Activated CD8-positive, alpha-beta T cell treated with anti-CD3 and anti-CD28 coated beads for 36 hours (primary cell): ENCODE data around the gene TOX3. TPM values are rescaled to one million over a fixed set of nuclear protein-coding genes. Genes with fewer than 3 reads are reported as not detected.

Source experiments
- ATAC-seq: fragments of 200-7000 bp; cut with Tn5 transposase; one replicate; pipeline ENCODE4 v1.10.0; 2021; ENCODE audit warnings: mild to moderate bottlenecking, moderate library complexity
- CTCF ChIA-PET: fragments of 350-600 bp; sonication (Branson Sonifier 250); formaldehyde crosslinking; loops from one replicate; lab custom pipeline; 2021; ENCODE audit warnings: antibody characterized with exemption; lab: Charles Lee
- POLR2A ChIA-PET: fragments of 350-600 bp; sonication (Branson Sonifier 250); formaldehyde crosslinking; loops from one replicate; lab custom pipeline; 2021; ENCODE audit warnings: antibody characterized with exemption; lab: Charles Lee
- DNase-seq: peaks from one replicate; pipeline ENCODE4 v3.0.0-alpha.2; 2020
- H3K27ac Mint-ChIP-seq: one replicate; pipeline ENCODE4 v1.8.0; 2021; ENCODE audit warnings: mild to moderate bottlenecking, mixed read lengths
- H3K27me3 Mint-ChIP-seq: one replicate; pipeline ENCODE4 v1.8.0; 2021; ENCODE audit warnings: mixed read lengths
- H3K36me3 Mint-ChIP-seq: one replicate; pipeline ENCODE4 v1.8.0; 2021; ENCODE audit warnings: low read depth, mixed read lengths
- H3K4me1 Mint-ChIP-seq: one replicate; pipeline ENCODE4 v1.8.0; 2021; ENCODE audit warnings: low read depth, mixed read lengths
- H3K4me3 Mint-ChIP-seq: one replicate; pipeline ENCODE4 v1.8.0; 2021; ENCODE audit warnings: mild to moderate bottlenecking, moderate library complexity, mixed read lengths
- H3K9me3 Mint-ChIP-seq: one replicate; pipeline ENCODE4 v1.8.0; 2021; ENCODE audit warnings: mixed read lengths
- CTCF ChIP-seq: fragments of 200-600 bp; IDR thresholded peaks from one replicate; pipeline ENCODE4 v1.8.0; 2022; ENCODE audit warnings: antibody characterized with exemption, mild to moderate bottlenecking
- intact Hi-C: fragments of 100-400 bp; cut with micrococcal nuclease; formaldehyde crosslinking; loops from one replicate; pipeline ENCODE4 v1.10.0; 2022
- total RNA-seq, 2 experiments: library from RNA; stranded (reverse); gene quantifications; one replicate each; pipeline ENCODE4 v1.2.3, GENCODE V29; 2021

The TOX3 gene
- total RNA-seq, 2 experiments from 2014 or later, result not detected

- ATAC-seq (no peak), DNase-seq (no peak)
- intact Hi-C loops, result no loop called here
- H3K4me1 Mint-ChIP-seq, result no peaks in the 10 kb centered on the region
- no peak for TF ChIP-seq CTCF
- no peak overlapping the region for H3K4me3 Mint-ChIP-seq
- no peaks in the 10 kb centered on the region for H3K9me3 Mint-ChIP-seq
- no peaks in the 10 kb centered on the region for H3K27me3 Mint-ChIP-seq
- H3K27ac Mint-ChIP-seq, result no peak overlapping the region
- ChIA-PET CTCF (no interaction called here), POLR2A (no interaction called here)
- H3K36me3 Mint-ChIP-seq, result no peaks in the 10 kb centered on the region
Observed at GRCh38 chr16:52496051-52496876, 50.7 kb downstream of the TOX3 start.

- Mint-ChIP-seq H3K27me3 (no peaks in the 10 kb centered on the region), H3K4me1 (no peaks in the 10 kb centered on the region), H3K9me3 (peaks cover 2% of the 10 kb centered on the region), H3K4me3 (no peak overlapping the region), H3K27ac (no peak overlapping the region), H3K36me3 (no peaks in the 10 kb centered on the region)
- DNase-seq (no peak), ATAC-seq (no peak)
- no peak for TF ChIP-seq CTCF
- intact Hi-C loops, result no loop called here
- ChIA-PET POLR2A (no interaction called here), CTCF (no interaction called here)
Observed at GRCh38 chr16:52494621-52495020, 52.3 kb downstream of the TOX3 start.

- peaks cover 2% of the 10 kb centered on the region for H3K9me3 Mint-ChIP-seq
- no peaks in the 10 kb centered on the region for H3K36me3 Mint-ChIP-seq
- H3K27ac Mint-ChIP-seq, result no peak overlapping the region
- H3K4me3 Mint-ChIP-seq, result no peak overlapping the region
- ATAC-seq, result no peak
- ChIA-PET CTCF (no interaction called here), POLR2A (no interaction called here)
- H3K4me1 Mint-ChIP-seq, result no peaks in the 10 kb centered on the region
- intact Hi-C loops, result no loop called here
- H3K27me3 Mint-ChIP-seq, result no peaks in the 10 kb centered on the region
- no peak for DNase-seq
- no peak for TF ChIP-seq CTCF
Observed at GRCh38 chr16:52494145-52494544, 52.8 kb downstream of the TOX3 start.

- CTCF ChIA-PET, result interaction anchor here (0.6 kb wide), 1 partner anchor 1659 kb away, joined by 3 read pairs; no protein-coding TSS in a partner anchor
- POLR2A ChIA-PET, result no interaction called here
- no peak for TF ChIP-seq CTCF
- intact Hi-C loops, result no loop called here
- ATAC-seq, result no peak
- DNase-seq, result no peak
- Mint-ChIP-seq H3K4me3 (no peak overlapping the region), H3K4me1 (no peaks in the 10 kb centered on the region), H3K27ac (no peak overlapping the region), H3K9me3 (peaks cover 2% of the 10 kb centered on the region), H3K27me3 (no peaks in the 10 kb centered on the region), H3K36me3 (no peaks in the 10 kb centered on the region)
Observed at GRCh38 chr16:52492789-52493357, 54.1 kb downstream of the TOX3 start.

- H3K9me3 Mint-ChIP-seq, result peaks cover 3% of the 10 kb centered on the region
- CTCF ChIA-PET, result no interaction called here
- intact Hi-C loops, result no loop called here
- H3K36me3 Mint-ChIP-seq, result no peaks in the 10 kb centered on the region
- no peak overlapping the region for H3K27ac Mint-ChIP-seq
- DNase-seq, result no peak
- no peak overlapping the region for H3K4me3 Mint-ChIP-seq
- ATAC-seq, result no peak
- no peaks in the 10 kb centered on the region for H3K4me1 Mint-ChIP-seq
- no peak for TF ChIP-seq CTCF
- POLR2A ChIA-PET, result no interaction called here
- no peaks in the 10 kb centered on the region for H3K27me3 Mint-ChIP-seq
Observed at GRCh38 chr16:52491216-52491615, 55.7 kb downstream of the TOX3 start.
